Measurements from ENCODE around the gene MMS19.
"Not testable (repeated sequence)": the region's sequence is repeated elsewhere in the genome, so short reads cannot be mapped to it uniquely, and the experiment has no call there.

DNA sequence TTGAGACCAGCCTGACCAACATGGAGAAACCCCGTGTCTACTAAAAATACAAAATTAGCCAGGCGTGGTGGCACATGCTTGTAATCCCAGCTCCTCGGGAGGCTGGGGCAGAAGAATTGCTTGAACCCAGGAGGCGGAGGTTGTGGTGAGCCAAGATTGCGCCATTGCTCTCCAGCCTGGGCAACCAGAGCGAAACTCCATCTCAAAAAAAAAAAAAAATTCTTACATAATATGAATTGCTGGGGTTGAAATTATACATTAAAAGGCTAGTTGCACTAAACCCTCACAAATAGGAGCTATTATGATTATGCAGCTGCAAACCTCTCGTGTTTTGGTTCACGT, 74.5 kb downstream of the MMS19 start:
- TF ChIP-seq, protein P1, sequence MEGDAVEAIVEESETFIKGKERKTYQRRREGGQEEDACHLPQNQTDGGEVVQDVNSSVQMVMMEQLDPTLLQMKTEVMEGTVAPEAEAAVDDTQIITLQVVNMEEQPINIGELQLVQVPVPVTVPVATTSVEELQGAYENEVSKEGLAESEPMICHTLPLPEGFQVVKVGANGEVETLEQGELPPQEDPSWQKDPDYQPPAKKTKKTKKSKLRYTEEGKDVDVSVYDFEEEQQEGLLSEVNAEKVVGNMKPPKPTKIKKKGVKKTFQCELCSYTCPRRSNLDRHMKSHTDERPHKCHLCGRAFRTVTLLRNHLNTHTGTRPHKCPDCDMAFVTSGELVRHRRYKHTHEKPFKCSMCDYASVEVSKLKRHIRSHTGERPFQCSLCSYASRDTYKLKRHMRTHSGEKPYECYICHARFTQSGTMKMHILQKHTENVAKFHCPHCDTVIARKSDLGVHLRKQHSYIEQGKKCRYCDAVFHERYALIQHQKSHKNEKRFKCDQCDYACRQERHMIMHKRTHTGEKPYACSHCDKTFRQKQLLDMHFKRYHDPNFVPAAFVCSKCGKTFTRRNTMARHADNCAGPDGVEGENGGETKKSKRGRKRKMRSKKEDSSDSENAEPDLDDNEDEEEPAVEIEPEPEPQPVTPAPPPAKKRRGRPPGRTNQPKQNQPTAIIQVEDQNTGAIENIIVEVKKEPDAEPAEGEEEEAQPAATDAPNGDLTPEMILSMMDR (IDR thresholded peaks at IDR 0.05 in 4 of 5, conservative IDR thresholded peaks at IDR 0.05 in 1 of 5) = not testable (repeated sequence)
- not testable (repeated sequence) for TF ChIP-seq POLR2A (IDR thresholded peaks at IDR 0.05)
